GM21723 (cell line): Measurements from ENCODE around the gene ARID1B.

Source experiments
- ATAC-seq: cut with Tn5 transposase; IDR thresholded peaks from one replicate; pipeline ENCODE4 v1.9.1; 2021; ENCODE audit warnings: mild to moderate bottlenecking, moderate library complexity; ENCODE audit not compliant: unreplicated experiment

The ARID1B gene

DNA sequence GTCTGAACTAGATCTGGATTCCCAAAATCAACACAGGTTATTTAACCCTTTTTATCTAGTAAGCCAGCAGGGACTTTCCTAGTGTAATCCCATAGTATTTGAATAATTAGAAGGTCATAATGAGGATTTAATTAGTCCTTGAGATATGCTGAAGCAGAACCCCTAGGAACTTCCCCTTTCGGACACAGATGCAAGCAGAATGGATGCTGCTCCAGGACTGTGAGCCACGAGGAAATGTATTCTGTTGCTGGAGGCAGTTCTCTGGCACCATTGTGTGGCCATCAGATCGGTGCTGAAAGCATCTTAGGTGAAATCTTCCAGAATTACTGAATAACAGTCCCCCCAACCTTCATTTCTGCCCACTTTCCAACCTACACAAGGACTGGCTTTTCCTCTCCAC lies 339.2 kb downstream of the ARID1B start:
- ATAC-seq = no peak

DNA sequence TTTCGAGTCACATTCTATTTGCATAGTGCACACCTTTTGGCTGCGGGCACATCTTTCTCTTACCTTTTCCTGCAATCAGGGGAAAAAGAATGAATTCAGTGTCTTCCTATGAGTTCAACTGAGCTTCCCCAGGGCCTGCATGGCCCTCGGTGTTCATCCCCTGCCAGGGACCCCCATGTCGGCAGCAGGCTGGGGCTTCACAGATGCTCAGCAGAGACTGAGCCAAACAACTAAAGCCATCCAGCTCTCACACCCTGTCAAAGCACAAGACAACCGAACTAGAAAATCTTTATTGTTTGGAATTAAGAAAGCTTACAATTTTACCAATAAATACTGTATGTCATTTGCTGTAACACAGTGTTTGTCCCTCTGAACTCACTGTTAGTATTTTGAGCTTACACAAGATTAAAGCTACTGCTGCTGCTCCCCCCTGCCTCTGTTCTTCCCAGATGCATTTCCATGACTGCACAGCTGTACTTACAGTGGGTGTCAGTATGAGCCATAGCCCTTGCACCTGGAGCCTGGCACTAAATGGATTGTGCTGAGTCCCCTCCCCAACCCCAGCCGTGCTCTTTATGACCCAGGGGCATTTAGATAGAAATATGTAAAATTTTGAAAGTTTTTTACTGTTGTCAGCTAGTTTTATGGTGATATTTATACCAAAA lies 340.4 kb downstream of the ARID1B start:
- no peak for ATAC-seq

DNA sequence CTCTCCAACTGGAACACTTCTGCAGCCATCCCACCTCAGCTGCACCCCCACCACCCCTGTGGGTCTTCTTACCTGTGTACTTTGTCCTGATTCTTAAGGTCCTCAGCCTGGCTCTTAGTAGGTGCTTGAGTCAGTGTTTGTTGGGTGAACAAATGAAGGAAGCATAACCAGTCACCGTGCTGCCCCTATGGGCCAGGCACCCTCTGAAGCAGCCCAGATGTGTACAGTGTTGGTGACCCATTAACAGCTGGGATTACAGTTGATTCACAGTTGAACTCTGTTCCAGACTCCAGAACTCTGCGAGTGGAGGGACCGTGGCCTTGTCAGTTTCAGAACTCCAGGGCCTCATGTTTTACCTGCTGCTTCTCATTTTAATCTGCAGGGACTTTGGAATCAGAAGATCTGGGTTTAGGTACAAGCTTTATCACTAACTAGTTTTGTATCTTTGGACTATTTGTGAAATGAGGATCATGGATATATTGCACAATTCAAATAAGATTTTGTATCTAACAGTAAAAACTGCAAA lies 342.4 kb downstream of the ARID1B start:
- ATAC-seq = no peak

DNA sequence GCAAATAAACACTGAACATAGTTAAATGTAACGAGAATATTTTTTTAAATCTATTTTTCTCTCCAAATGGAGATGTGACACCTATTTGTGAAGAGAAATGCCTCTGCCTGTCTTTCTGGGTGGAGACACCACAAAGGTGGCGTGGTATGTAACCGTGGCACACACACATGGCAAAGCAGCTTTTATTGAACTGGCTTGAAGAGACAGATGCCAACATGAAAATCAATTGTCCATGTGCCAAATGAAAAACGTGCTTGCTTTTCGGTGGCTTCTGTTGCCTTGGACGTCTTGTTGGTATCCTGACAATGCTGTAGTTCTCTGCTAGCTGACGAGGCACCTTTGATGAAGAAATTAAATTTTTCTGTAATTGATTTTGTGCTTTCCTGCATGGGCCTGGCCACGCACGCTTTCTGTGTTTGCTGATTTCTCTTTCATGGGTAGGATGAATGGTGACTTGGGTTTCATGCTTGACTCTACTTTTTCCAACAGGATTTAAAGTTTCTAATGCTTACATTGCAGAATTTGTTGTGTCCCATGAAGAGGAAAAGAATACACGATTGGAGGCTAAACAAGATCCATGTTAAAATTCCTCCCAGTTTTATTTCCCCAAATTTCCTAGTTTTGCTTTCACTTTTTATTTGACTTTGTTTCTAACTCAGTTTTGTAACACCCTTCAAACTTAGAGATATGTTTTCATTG lies 343.5 kb downstream of the ARID1B start:
- ATAC-seq = no peak

- ATAC-seq = no peak
Observed at GRCh38 chr6:157121897-157122296, 344.7 kb downstream of the ARID1B start.

DNA sequence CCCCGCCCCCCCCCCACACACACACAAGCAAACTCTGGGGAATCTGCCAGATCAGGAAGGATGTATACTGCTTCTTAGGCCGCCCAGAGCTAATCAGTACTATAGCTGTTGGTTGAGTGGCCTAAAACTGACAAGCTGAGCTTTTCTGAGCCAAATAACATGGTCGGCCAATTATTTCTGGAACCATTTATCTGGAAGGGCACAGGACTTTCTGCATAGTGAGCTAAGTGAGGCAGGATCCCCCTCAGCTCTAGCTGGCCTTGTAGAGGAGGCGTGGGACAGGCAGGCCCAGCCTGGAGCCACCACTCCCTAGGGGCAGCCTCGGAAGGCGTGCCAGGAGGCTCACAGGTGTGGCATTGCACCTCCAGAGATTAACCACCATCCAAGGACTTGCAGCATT lies 346.1 kb downstream of the ARID1B start:
- no peak for ATAC-seq

DNA sequence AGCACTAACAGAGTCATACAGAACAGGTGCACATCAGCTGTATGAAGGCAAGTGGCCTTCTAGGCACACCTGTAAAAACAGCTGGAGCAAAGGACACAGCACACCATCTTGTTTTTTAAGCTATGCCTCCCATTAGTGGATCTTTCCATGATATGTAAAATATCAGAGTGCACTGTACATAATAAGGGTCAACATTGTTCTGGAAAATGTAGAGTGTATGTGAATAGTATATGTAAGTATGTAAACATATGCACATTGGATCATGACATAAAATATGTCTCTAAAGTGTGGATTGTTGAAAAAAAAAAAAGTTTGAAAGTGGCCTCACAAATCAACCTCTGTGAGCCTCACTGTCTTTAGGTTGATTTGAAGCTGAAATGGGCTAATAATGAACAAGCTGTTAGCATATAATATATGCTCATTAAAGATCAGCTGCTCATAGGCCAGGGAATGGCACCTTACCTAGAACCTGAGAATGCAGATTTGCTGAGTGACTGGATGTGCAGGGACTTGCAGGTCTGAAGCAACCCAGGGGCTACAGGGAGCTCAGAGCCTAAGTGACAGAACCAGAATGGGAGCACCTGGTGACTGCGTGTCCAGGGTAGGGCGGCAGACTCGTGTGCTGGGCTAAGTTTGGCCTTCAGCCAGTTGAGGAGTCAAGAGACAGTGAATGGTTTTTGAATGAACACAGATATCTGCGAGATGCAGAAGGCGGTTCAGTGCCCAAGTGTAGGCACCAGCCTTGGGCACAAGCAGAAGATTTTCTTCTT lies 347.5 kb downstream of the ARID1B start:
- no peak for ATAC-seq

DNA sequence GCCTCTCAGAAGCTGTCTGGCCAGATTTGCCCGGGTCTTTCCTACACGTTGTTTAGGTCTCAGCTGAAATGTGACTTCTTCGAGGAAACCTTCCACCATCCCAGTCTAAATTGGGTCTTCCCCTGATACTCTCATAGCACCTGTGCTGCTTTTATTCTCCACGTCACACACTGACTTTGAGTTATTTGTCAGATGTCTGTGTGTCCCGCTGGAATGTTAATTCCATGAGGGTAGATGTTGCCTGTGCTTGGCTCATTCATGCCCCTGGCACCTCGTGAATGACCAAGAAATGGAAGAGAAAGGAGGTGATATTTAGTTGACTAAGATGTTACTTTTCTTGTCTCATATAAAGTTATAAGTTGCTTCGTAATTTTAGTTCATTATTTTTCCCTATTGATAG lies 348.4 kb downstream of the ARID1B start:
- ATAC-seq = no peak

GRCh38 chr6:157126183-157127098 lies 349.3 kb downstream of the ARID1B start:
- ATAC-seq = no peak

DNA sequence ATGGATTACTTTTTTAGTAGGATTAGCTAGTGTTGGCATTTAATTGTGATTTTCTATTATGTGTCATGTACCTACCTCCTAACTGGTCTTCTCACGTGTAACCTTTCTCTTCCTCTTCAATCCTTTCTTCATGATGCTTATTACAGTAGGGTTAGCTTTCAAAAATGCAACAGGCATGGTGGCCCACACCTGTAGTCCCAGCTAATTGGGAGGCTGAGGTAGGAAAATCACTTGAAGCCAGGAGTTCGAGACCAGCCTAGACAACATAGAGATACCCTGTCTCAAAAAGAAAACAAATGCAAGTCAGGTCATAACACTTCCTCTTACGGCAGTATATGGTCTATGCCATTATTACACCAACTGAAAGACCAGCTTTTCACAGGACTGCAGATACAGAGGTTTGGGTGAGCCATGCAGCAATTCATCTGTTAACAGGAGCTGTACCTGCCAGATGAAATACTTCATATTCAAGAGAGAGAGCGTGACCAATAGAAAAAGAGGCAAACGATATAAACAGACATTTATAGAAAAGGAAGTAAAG lies 351.1 kb downstream of the ARID1B start:
- no peak for ATAC-seq

DNA sequence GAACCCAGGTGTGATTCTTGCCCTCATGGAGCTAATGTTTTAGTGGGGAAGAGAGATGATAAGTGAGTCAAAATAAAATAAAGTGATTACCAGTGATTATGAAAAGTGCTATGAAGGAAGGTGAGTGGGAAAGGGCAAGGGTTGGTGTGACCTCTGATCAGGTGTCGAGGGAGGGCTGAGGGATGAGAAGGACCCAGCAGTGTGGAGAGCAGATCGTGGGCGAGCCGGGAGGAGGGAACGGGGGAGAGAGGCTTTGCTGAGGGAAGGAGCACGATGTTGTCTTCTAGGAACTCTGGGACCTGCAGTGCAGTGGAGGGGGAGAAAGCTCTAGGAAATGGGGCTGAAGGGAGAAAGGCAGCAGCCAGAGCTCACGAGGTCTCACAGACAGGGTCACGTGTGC lies 354.1 kb downstream of the ARID1B start:
- no peak for ATAC-seq

- ATAC-seq = no peak
Observed at GRCh38 chr6:157133856-157134255, 356.7 kb downstream of the ARID1B start.

- ATAC-seq = no peak
Observed at GRCh38 chr6:157134402-157135047, 357.3 kb downstream of the ARID1B start.

DNA sequence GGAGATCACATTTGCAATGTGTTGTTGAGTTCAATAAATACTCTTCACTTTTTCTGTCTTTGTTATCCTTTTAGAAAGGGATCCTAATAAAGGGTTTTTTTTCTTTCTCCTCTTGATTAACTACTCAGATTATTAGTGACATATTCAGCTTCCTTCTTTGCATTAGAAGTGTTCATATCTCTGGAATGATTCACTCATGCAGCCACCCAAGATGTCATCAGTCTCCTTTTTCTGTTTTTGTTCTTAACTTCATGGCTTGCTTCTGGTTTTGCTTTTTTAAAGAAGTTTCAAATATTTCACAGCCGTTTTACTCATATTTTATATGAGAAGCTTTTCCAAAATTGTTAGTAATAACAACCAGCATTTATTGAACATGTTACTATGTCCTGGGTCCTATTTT lies 358.5 kb downstream of the ARID1B start:
- ATAC-seq = no peak

GRCh38 chr6:157137501-157137900 lies 360.3 kb downstream of the ARID1B start:
- ATAC-seq = no peak

DNA sequence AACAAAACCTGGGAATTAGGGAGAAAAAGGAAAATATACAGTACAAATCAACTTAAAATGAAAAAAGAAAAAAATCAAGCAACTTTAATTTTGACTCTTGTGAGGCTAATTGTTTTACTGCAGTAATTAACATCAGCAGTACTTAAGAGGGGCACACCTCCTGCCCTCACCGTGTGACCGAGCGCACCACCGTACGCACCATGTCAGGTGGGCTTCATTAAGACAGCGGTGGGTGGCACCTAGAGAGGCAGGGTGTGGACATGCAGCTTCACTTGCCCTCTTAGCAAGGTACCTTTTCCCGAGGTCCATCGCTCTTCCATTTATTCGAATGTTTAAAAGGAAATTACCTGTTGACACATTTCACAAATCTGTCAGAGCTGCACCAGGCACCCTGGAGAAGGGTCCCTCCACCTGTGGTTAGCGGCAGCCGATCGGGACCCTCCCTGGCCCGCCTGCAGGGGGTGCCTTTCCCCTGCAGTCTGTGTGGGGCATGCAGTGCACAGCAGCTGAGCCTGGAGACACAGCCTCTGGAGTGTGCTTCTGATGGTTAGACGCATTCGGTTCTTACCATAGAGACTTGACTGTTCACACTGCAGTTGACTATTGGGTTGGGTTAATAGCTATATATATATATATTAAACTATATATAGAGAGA lies 362.0 kb downstream of the ARID1B start:
- no peak for ATAC-seq

DNA sequence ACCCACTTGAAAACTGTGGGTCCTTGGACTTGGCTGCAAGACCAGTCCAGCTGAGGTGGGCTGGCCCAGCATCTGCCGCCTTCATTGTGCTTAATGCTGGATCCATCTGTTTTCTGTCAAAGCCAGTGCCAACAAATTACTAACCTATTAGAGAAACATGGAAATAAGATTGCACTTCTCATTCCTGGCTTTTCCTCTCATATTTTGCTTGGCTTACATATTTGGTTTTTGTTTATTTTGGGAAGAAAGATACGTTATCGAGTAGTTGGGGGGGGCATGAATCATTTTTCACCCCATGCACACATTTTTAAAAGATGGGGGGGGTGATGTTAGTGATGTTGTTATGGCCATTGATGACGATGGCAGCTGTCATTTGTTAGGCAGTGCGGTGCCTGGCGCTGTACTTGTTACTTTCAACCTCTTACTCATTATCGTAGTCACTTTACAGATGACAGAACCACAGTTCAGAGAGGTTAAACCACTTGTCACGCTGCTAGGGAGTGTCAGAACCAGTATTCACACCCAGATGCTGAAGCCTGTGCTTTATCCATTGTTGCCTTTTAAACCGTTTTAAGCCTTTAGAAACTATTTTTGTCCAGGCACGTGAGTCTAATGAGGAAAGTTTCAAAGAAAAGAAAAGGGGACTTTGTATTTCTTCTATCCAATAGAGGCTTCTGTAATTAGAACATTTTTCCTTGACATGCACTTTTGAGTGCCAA lies 366.2 kb downstream of the ARID1B start:
- ATAC-seq = no peak

DNA sequence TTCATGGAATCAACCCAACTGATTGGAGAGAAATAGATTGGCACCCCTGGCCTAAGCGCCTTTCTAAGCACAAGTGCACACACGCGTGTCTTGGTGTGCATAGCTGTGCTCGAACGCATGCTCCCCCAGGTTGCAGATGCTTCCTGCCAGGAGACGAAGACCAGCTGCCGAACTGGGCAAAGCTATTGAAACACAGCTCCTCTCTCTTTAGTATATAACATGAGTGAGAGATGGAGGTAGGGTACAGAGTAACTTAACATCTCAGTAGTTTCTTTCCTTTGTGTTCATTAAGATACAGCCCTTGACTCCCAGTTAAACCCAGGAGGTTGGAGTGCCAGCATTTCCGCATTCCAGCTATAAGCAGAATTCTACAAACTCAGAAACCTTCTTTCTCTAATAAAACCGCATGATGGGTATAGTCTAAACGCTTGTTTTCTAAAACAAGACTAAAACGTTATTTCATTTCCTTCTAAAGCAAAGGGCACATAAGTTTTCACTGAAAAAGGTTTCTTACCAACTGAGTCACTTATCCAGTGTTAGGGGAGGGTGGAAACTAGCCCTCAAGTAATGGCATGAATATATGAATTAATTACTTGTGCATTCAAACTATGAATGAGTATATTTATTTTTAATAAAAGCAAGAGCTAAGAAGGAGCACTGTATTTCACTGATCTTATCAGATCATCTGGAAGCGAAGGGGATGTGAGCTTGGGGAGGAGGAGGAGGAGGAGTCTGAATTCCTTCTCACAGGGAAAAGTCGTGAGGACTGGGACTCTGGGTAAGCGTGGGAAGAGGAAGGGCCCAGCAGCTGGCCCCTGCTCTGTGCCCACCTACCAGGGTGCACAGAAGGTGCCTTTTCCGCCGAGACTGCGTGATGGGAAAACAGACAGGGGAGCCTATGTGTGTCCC lies 367.0 kb downstream of the ARID1B start:
- ATAC-seq = no peak
